HG03108 (cell line): ENCODE results near the gene SLC4A5.
"Not testable (repeated sequence)": the region's sequence is repeated elsewhere in the genome, so short reads cannot be mapped to it uniquely, and the experiment has no call there.

Source experiments
- ATAC-seq: cut with Tn5 transposase; IDR thresholded peaks from one replicate; pipeline ENCODE4 v1.9.1; 2021; ENCODE audit warnings: moderate library complexity; ENCODE audit not compliant: unreplicated experiment

SLC4A5 gene

DNA sequence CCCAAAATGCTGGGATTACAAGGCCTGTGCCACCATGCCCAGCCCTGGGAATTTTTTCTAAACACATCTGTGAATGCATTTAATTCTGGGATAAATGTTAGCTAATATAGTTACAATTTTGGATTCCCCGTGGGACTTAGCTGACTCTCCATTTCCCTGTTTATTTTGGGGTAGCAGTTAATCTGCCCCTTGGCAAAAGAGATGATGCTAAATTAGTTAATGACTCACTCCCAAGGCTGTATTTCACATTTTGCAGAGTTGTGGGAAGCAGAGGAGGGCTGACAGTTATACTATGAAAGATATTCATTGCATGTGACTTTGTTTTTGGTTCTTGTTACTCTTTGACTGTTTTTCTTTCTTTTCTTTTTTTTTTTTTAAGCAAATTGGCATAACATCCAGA lies 141.6 kb downstream of the SLC4A5 start:
- no peak for ATAC-seq

DNA sequence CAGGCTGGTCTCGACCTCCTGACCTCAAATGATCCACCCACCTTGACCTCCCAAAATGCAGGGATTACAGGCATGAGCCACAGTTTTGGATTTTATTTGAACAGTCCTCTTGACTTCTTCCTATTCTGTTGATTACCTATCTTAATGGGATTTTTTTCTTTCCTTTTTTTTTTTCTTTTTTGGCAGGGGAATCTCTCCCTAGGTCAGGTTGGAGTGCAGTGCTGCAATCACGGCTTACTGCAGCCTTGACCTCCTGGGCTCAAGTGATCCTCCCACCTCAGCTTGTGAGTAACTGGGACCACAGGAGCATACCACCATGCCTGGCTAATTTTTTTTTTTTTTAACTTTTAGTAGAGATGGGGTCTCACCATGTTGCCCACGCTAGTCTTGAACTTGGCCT lies 142.0 kb downstream of the SLC4A5 start:
- no peak for ATAC-seq

- ATAC-seq: no peak
Observed at GRCh38 chr2:74199871-74200305, 143.3 kb downstream of the SLC4A5 start.

DNA sequence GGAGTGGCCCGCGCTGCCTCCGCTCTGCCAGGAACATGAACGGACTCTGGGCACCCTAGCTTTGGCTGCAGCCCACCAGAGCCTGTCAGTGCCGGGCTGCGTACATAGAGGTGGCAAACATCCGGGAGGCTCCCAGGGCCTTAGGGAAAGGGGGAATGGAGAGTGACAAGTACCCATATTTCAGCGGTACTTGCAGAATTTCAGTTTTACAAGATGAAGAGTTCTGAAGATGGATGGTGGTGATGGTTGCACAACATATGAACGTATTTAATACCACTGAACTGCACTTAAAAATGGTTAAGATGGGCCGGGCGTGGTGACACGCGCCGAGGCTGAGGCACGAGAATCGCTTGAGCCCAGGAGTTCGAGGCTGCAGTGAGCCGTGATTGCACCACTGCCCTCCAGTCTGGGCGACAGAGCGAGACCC lies 143.9 kb downstream of the SLC4A5 start:
- no peak for ATAC-seq

DNA sequence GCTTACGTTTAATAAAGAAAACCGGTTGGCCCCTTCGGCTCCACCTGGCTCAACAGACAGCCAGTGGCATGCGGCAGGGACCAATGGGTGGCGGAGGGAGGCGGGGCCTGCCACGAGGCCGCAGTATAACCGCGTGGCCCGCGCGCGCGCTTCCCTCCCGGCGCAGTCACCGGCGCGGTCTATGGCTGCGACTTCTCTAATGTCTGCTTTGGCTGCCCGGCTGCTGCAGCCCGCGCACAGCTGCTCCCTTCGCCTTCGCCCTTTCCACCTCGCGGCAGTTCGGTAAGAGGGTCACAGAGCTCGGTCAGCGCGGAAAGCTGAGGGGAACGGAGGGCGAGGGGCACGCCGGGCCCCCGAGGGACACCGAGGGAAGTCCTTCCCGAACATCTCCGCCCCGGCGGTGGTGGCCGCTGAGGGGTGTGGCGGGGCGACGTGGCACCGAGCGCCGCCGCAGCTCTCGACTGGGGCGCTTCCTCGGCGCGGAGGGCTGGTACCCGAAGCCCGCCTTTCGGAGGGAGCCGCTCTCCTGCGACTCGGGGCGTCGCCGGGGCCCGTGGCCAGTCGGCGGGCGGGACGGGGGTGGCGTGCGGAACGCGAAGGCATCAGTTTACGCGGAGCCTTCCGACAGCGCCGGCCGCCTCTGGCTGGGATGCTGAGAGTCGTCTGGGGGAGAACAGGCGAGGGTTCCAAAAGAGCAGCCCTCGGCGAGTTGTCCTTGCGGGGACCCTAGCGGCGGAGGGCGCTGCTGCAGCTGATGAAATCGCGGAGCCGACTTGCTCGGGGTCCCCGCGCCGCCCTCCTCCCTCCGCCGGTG lies 144.5 kb downstream of the SLC4A5 start, which contains the start of gene MTHFD2:
Gene MTHFD2 (plus strand): TSS at position 155 of the 814 bp plus-strand sequence. CDS start 27 bp downstream, at position 182.
- peak; percentile 89 for ATAC-seq

DNA sequence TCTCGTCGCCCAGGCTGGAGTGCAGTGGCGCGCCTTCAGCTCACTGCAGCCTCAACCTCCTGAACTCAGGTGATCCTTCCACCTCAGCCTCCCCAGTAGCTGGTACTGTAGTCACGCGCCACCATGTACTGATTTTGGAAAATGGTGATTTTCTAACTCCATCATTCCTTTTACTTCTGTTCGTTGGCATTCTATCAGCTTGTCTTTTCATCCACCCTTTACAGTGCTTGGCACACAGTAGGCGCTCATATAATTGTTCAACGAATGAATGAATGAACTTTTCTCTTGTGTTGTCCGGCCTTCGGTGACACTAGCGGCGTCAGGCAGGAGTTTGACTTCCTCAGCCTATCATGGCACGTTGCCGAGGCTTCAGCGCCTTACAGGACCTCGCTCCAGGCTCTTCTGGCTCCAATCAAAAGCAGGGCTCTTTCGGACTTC lies 145.2 kb downstream of the SLC4A5 start:
- ATAC-seq: no peak

DNA sequence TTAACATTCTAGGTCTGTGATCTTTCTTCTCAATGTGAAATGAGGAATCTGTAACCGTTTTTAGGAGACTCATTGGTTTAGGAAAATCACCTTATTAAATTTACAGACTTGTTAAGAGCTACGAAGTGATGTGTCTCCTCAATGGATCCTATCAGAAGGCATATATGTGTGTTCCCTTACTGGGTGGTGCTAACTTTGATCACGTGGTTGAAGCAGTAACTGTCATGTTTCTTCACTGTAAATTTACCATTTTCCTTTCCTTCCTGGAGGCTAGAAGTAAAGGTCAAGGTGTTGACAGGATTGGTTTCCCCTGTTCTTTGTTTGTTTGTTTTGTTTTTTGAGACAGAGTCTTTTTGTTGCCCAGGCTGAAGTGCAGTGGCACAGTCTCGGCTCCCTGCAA lies 146.2 kb downstream of the SLC4A5 start:
- no peak for ATAC-seq

DNA sequence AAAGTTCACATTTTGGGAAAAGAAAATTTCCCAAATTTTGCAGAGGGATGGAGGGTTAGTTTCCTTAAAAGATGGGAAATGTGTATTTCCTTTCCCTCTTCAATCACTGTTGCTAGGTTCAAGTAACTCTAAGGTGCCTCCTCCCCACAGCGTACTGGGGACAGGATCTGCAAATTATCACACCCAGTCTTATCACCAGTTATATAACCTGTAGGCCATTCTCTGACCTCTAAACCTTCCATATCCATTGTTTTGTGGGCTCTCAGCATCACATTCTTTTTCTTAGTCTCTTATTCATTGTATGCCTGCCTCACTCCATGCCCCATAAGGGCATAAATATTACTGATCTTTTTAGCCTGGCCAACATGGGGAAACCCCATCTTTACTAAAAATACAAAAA lies 148.4 kb downstream of the SLC4A5 start:
- no peak for ATAC-seq

- no peak for ATAC-seq
Observed at GRCh38 chr2:74191596-74192380, 151.4 kb downstream of the SLC4A5 start.

- no peak for ATAC-seq
Observed at GRCh38 chr2:74188696-74189095, 154.5 kb downstream of the SLC4A5 start.

DNA sequence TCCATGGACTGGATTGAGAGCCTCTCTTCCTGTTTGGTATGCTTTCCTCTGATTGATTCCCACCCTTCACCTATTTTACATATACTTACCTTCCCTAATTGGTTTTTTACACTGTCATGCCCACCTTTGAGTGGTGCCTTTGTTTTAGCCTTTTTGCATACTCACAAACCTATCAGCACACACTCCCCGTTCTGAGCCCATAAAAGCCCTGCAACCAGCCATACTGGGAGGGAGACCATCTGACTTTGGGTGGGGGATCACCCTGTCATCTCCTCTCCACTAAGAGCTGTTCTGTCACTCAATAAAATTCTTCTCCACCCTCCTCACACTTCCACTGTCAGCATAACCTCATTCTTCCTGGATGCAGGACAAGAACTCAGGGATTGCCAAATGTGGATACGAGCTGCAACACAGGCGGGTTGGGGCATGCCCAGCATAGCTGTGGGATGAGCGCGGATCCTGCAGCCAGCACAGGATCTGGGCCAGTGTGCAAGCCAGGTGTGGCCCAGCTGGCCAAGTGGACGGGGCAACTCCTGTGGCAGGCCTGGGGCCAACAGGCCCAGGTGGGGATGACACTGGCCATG lies 155.1 kb downstream of the SLC4A5 start:
- no peak for ATAC-seq

DNA sequence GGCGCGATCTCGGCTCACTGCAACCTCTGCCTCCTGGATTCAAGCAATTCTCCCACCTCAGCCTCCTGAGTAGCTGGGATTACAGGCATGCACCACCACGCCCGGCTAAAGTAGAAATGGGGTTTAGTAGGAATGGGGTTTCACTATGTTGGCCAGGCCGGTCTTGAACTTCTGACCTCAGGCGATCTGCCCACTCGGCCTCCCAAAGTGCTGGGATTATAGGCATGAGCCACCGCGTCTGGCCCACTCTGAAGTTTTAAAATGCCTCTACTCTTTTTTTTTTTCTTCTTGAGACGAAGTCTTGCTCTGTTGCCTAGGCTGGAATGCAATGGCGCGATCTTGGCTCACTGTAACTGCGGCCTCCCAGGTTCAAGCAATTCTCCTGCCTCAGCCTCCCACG lies 156.5 kb downstream of the SLC4A5 start:
- not testable (repeated sequence) for ATAC-seq

DNA sequence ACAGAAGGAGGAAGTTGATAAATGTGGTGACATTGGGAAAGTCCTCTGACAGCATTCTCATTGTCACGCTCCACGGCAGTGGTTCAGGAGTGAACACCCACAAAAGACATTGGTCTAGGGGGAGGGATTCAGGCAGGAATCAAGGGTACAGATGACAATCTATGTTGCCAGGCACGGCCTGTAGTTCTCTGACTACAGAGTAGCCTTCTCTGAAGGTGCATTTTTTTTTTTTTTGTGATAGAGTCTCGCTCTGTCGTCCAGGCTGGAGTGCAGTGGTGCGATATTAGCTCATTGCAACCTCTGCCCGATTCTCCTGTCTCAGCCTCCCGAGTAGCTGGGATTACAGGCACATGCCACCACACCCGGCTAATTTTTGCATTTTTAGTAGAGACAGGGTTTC lies 157.2 kb downstream of the SLC4A5 start:
- ATAC-seq: peak; percentile 66

DNA sequence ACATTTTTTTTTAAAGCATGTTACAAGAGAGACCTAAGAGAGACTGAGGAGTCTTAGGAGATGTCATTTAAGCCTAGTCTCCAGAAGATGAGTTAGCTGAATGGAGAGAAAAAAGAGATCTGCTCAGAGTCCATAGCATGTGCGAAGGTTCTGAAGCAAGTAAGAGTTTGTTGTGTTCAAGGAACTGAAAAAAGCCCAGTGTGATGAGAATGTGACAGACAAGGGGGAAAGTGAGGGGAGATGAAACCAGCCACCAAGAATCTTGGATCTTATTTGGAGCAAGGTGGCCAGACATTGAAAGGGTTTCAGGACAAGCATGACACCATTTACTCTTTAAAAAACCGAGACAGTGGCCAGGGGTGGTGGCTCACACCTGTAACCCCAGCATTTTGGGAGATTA lies 159.3 kb downstream of the SLC4A5 start:
- ATAC-seq: no peak

DNA sequence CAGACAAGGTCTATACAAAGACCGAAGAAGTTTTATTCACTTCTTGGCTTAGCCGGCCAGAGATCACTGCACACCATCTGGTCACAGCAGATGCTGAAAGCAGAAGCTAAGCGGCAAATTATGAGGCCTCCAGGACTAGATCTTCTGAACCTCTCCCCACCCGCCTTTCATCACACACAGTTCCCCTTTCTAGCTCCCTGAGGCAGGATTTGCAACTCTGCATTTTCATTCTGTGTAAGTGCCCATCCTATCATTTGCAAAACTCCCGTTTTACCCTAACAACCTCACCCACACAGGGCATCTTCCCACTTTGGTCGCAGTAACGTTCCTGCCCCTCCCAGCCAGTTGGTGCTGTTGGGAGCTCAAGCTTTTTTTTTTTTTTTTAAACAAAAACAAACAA lies 161.5 kb downstream of the SLC4A5 start:
- peak; percentile 32 for ATAC-seq

- ATAC-seq: no peak
Observed at GRCh38 chr2:74179063-74179865, 164.0 kb downstream of the SLC4A5 start.

DNA sequence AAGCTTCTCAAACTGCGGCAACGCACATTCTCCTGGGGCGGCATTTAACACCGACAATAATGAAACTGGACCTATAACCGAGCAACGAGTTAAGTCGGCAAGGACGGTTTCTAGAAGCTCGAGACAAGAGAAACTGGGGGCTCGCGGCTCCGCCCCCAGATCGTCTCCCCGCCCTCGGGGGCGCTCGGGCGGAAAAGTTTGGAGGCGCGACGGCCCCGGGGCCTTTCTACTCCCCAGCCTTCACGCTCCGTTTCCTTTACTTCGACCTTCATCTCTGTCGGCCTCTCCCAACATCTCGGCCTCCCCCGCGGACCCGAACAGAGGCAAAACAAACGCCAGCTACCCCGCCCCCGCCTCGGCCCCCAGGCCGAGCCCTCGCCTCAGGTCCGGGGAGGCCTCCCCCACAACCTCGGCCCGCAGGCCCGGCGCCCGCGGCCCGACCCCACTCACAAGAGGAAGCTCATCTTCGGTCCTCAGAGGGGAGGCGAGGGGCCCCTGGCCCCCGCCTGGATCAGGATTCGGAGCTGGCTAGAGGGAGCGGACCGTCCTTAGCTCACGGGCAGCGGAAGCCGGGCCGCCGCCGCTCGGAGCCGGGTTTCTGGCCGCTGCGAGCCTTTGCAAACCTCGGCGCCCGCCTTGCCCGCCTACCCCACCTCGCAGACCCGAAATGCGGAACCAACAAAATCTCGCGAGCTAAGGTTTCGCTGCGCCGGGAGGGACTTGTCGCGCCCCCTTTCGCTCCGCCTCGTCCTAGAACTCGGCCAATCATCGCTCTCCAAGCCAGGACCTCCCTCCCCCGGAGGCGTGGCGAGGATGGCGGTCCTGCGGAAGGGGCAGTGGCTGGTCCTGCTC lies 164.8 kb downstream of the SLC4A5 start, which contains the start of gene MOB1A:
Gene MOB1A (minus strand): TSS at position 669 of the 852 bp plus-strand sequence. CDS start 205 bp downstream, at position 464.
- ATAC-seq: peak; percentile 73

- ATAC-seq: no peak
Observed at GRCh38 chr2:74177696-74178095, 165.5 kb downstream of the SLC4A5 start.

- ATAC-seq: no peak
Observed at GRCh38 chr2:74174909-74175308, 168.3 kb downstream of the SLC4A5 start.

GRCh38 chr2:74168739-74169138 lies 174.5 kb downstream of the SLC4A5 start:
- ATAC-seq: no peak
